IPS-20b (cell line): Measurements from ENCODE around the gene MDM4.

ENCODE experiments used
- H3K27ac ChIP-seq: one replicate; pipeline ENCODE4 v1.5.1; 2013; ENCODE audit warnings: low read length
- H3K27me3 ChIP-seq: 2 replicates; pipeline ENCODE4 v1.6.1; 2013; ENCODE audit warnings: mild to moderate bottlenecking, low read length, inconsistent platforms; ENCODE audit not compliant: insufficient read depth
- H3K36me3 ChIP-seq: 2 replicates; pipeline ENCODE4 v1.6.1; 2013; ENCODE audit warnings: low read depth, mild to moderate bottlenecking, inconsistent platforms, low read length, moderate library complexity; ENCODE audit not compliant: insufficient read depth
- H3K4me1 ChIP-seq: 2 replicates; pipeline ENCODE4 v1.6.1; 2013; ENCODE audit warnings: mild to moderate bottlenecking, control low read depth, inconsistent platforms, low read length, moderate library complexity; ENCODE audit not compliant: insufficient read depth
- H3K4me3 ChIP-seq: 2 replicates; pipeline ENCODE4 v1.5.1; 2013; ENCODE audit warnings: mild to moderate bottlenecking, low read length, inconsistent platforms
- H3K9ac ChIP-seq: 2 replicates; pipeline ENCODE4 v1.6.1; 2013; ENCODE audit warnings: low read depth, mild to moderate bottlenecking, inconsistent platforms, low read length, moderate library complexity
- H3K9me3 ChIP-seq: 2 replicates; pipeline ENCODE4 v1.6.1; 2013; ENCODE audit warnings: mild to moderate bottlenecking, low read depth, low read length, inconsistent platforms; ENCODE audit not compliant: insufficient read depth

MDM4 gene

GRCh38 chr1:204523605-204524215, 7.5 kb downstream of the MDM4 start:
- Histone ChIP-seq H3K36me3 (peaks cover 50% of the 10 kb centered on the region), H3K4me3 (no peak overlapping the region), H3K27me3 (no peaks in the 10 kb centered on the region), H3K9me3 (peaks cover 7% of the 10 kb centered on the region), H3K27ac (no peak overlapping the region), H3K4me1 (no peaks in the 10 kb centered on the region), H3K9ac (no peak overlapping the region)

- Histone ChIP-seq H3K27ac (no peak overlapping the region), H3K27me3 (no peaks in the 10 kb centered on the region), H3K36me3 (peaks cover 59% of the 10 kb centered on the region), H3K9ac (peak overlapping the region; percentile 4; the same call in 1 of the 2 replicates), H3K9me3 (peaks cover 7% of the 10 kb centered on the region), H3K4me1 (no peaks in the 10 kb centered on the region), H3K4me3 (no peak overlapping the region)
Observed at GRCh38 chr1:204524986-204525385, 8.8 kb downstream of the MDM4 start.

- peaks cover 7% of the 10 kb centered on the region for H3K9me3 ChIP-seq
Observed at GRCh38 chr1:204528241-204528640, 12.0 kb downstream of the MDM4 start.

GRCh38 chr1:204528677-204529076, 12.5 kb downstream of the MDM4 start:
- H3K36me3 ChIP-seq = peaks cover 94% of the 10 kb centered on the region
- no peaks in the 10 kb centered on the region for H3K4me1 ChIP-seq
- H3K9ac ChIP-seq = no peak overlapping the region
- H3K27me3 ChIP-seq = no peaks in the 10 kb centered on the region
- no peak overlapping the region for H3K27ac ChIP-seq
- no peak overlapping the region for H3K4me3 ChIP-seq
- peaks cover 4% of the 10 kb centered on the region for H3K9me3 ChIP-seq

More at GRCh38 chr1:204528241-204528640, 12.0 kb downstream of the MDM4 start:
- no peak overlapping the region for H3K27ac ChIP-seq
- H3K9ac ChIP-seq = no peak overlapping the region
- no peaks in the 10 kb centered on the region for H3K27me3 ChIP-seq
- H3K4me1 ChIP-seq = no peaks in the 10 kb centered on the region
- H3K36me3 ChIP-seq = peaks cover 92% of the 10 kb centered on the region
- H3K4me3 ChIP-seq = no peak overlapping the region

- Histone ChIP-seq H3K27ac (no peak overlapping the region), H3K27me3 (no peaks in the 10 kb centered on the region), H3K9ac (no peak overlapping the region), H3K9me3 (no peaks in the 10 kb centered on the region), H3K4me1 (no peaks in the 10 kb centered on the region), H3K36me3 (peaks cover 99% of the 10 kb centered on the region), H3K4me3 (no peak overlapping the region)
Observed at GRCh38 chr1:204529371-204529895, 13.2 kb downstream of the MDM4 start.

- Histone ChIP-seq H3K36me3 (peaks cover 96% of the 10 kb centered on the region), H3K4me3 (no peak overlapping the region), H3K27ac (no peak overlapping the region), H3K27me3 (no peaks in the 10 kb centered on the region), H3K4me1 (no peaks in the 10 kb centered on the region), H3K9ac (no peak overlapping the region), H3K9me3 (no peaks in the 10 kb centered on the region)
Observed at GRCh38 chr1:204530932-204531331, 14.7 kb downstream of the MDM4 start.

GRCh38 chr1:204532832-204533231, 16.6 kb downstream of the MDM4 start:
- Histone ChIP-seq H3K27ac (no peak overlapping the region), H3K36me3 (peaks cover 94% of the 10 kb centered on the region)

GRCh38 chr1:204541626-204542025, 25.4 kb downstream of the MDM4 start:
- Histone ChIP-seq H3K9me3 (no peaks in the 10 kb centered on the region), H3K36me3 (peaks cover 99% of the 10 kb centered on the region), H3K4me3 (no peak overlapping the region), H3K27me3 (no peaks in the 10 kb centered on the region), H3K9ac (no peak overlapping the region), H3K4me1 (no peaks in the 10 kb centered on the region), H3K27ac (no peak overlapping the region)

More at GRCh38 chr1:204532832-204533231, 16.6 kb downstream of the MDM4 start:
- Histone ChIP-seq H3K4me1 (no peaks in the 10 kb centered on the region), H3K9me3 (no peaks in the 10 kb centered on the region), H3K9ac (no peak overlapping the region), H3K27me3 (no peaks in the 10 kb centered on the region), H3K4me3 (no peak overlapping the region)

- no peak overlapping the region for H3K9ac ChIP-seq
- no peak overlapping the region for H3K4me3 ChIP-seq
- H3K36me3 ChIP-seq = peaks cover 99% of the 10 kb centered on the region
- no peaks in the 10 kb centered on the region for H3K27me3 ChIP-seq
- no peaks in the 10 kb centered on the region for H3K9me3 ChIP-seq
- no peaks in the 10 kb centered on the region for H3K4me1 ChIP-seq
- no peak overlapping the region for H3K27ac ChIP-seq
Observed at GRCh38 chr1:204544321-204544720, 28.1 kb downstream of the MDM4 start.

- Histone ChIP-seq H3K36me3 (peaks cover 99% of the 10 kb centered on the region), H3K27ac (no peak overlapping the region), H3K9ac (no peak overlapping the region), H3K9me3 (no peaks in the 10 kb centered on the region), H3K27me3 (no peaks in the 10 kb centered on the region), H3K4me3 (no peak overlapping the region), H3K4me1 (no peaks in the 10 kb centered on the region)
Observed at GRCh38 chr1:204545202-204545601, 29.0 kb downstream of the MDM4 start.

- Histone ChIP-seq H3K4me1 (no peaks in the 10 kb centered on the region), H3K36me3 (peaks cover 99% of the 10 kb centered on the region), H3K9me3 (no peaks in the 10 kb centered on the region), H3K27me3 (no peaks in the 10 kb centered on the region), H3K4me3 (no peak overlapping the region), H3K9ac (no peak overlapping the region), H3K27ac (no peak overlapping the region)
Observed at GRCh38 chr1:204545881-204546280, 29.7 kb downstream of the MDM4 start.

- H3K27me3 ChIP-seq = no peaks in the 10 kb centered on the region
- no peaks in the 10 kb centered on the region for H3K4me1 ChIP-seq
- H3K9me3 ChIP-seq = no peaks in the 10 kb centered on the region
- H3K9ac ChIP-seq = no peak overlapping the region
- H3K4me3 ChIP-seq = no peak overlapping the region
- H3K27ac ChIP-seq = no peak overlapping the region
- peaks cover 89% of the 10 kb centered on the region for H3K36me3 ChIP-seq
Observed at GRCh38 chr1:204548265-204548664, 32.1 kb downstream of the MDM4 start.
